ENCODE results near the gene MEF2A. TPM values are rescaled to one million over a fixed set of nuclear protein-coding genes. Genes with fewer than 3 reads are reported as not detected.
"Not testable (repeated sequence)": the region's sequence is repeated elsewhere in the genome, so short reads cannot be mapped to it uniquely, and the experiment has no call there.

Gene MEF2A
- total RNA-seq: 226 and 556 TPM in 2 replicates
- 91.7 and 168 TPM in 2 replicates for polyA plus RNA-seq

DNA sequence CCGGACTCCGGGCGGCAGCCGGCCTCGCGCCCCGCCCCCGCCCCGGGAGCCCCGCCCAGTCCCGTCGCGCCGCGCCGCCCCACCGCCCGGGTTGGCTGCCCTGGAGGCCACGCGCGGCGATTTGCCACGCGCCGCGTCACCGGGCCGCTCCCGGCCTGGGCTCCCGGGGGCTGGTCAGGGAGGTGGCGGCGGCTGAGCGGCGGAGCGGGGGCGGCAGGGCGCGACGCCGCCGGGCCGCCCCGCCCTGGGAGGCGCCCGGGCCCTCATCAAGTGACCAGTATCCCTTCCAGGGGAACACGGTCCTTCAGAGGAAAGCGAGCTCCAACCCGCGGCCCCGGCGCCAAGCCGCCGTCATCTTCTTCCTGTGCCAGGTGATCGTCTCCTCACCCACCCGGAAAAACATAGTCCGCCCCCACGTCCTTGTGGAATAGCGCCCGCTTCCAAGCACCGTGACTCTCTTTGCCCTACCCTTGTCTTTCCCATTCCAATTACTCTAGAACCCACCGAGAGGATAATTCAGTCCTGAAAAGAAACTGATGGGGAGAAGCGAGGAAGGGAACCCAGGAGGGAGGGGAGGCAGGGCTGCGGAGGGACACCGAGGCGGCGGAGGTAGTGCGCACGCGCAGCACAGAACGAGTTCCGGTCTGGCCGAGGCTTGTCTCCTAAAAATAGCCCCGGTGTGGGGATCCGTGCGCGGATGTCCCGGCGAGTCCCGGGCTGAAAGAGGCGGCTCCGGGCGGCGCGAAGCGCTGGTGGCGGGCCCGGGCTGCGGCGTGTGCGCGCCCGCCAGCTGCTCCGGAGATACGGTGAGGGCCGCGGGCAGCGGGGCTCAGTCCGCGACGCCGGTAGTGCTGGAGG, at the start of gene MEF2A:
Gene MEF2A (plus strand): TSS at position 686 of the 858 bp plus-strand sequence. CDS start 67,136 bp downstream, outside the sequence.
- DNase-seq (ENCODE audit: low read depth in 1 of 2, low spot score in 1 of 2): peak; percentile 96 to 97
- H3K27me3 ChIP-seq: no peaks in the 10 kb centered on the region
- peak within 1 kb of the TSS; percentile 98 for H3K27ac ChIP-seq
- H3K9me3 ChIP-seq (ENCODE audit: low read depth): no peaks in the 10 kb centered on the region
- peaks cover 31% of the 10 kb centered on the region for H3K4me1 ChIP-seq (ENCODE audit: low read depth)
- no peaks in the 10 kb centered on the region for H3K36me3 ChIP-seq
- TF ChIP-seq, protein P1, sequence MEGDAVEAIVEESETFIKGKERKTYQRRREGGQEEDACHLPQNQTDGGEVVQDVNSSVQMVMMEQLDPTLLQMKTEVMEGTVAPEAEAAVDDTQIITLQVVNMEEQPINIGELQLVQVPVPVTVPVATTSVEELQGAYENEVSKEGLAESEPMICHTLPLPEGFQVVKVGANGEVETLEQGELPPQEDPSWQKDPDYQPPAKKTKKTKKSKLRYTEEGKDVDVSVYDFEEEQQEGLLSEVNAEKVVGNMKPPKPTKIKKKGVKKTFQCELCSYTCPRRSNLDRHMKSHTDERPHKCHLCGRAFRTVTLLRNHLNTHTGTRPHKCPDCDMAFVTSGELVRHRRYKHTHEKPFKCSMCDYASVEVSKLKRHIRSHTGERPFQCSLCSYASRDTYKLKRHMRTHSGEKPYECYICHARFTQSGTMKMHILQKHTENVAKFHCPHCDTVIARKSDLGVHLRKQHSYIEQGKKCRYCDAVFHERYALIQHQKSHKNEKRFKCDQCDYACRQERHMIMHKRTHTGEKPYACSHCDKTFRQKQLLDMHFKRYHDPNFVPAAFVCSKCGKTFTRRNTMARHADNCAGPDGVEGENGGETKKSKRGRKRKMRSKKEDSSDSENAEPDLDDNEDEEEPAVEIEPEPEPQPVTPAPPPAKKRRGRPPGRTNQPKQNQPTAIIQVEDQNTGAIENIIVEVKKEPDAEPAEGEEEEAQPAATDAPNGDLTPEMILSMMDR (IDR thresholded peaks at IDR 0.05; ENCODE audit: low read depth, low read length): no peak
- peak within 1 kb of the TSS; percentile 84 for H3K4me3 ChIP-seq

DNA sequence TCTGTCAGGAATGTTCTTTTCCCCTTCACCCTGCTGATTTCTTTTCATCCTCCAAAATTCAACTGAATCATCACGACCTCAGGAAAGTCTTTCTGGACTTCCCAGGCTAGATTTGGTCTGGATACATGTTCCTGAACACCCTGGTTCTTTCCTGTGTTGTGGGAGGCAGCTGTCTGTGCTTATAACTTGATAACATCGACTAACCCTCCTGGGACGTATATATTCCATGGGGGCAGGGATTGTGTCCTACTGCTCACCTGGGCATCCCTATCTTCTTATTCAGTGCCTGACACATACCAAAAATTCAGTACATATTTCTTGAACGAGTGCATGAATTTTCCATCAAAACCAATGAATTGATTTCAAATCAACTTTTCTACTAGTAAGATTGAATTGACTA, 47.6 kb upstream of the MEF2A start:
- H3K27ac ChIP-seq: no peak overlapping the region
- TF ChIP-seq, protein P1 (IDR thresholded peaks at IDR 0.05; ENCODE audit: low read depth, low read length): no peak
- no peaks in the 10 kb centered on the region for H3K27me3 ChIP-seq
- no peak for DNase-seq (ENCODE audit: low read depth in 1 of 2, low spot score in 1 of 2)
- no peaks in the 10 kb centered on the region for H3K4me1 ChIP-seq (ENCODE audit: low read depth)
- H3K36me3 ChIP-seq: no peaks in the 10 kb centered on the region
- no peaks in the 10 kb centered on the region for H3K9me3 ChIP-seq (ENCODE audit: low read depth)
- H3K4me3 ChIP-seq: no peak overlapping the region

DNA sequence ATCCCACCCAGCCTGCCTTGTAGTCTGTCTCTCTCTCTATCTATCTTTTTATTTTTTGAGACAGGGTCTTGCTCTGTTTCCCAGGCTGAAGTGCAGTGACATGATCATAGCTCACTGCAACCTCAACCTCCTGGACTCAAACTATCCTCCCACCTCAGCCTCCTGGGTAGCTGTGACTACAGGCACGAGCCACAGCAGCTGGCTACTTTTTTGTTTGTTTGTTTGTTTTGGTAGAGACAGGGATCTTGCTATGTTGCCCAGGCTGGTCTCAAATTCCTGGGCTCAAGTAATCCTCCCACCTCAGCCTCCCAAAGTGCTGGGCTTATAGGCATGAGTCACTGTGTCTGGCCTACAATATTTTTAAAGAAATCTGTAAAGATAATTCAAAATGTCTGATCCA, 46.4 kb upstream of the MEF2A start:
- H3K27ac ChIP-seq; H3K4me1 ChIP-seq (ENCODE audit: low read depth); H3K27me3 ChIP-seq; DNase-seq (ENCODE audit: low read depth in 1 of 2, low spot score in 1 of 2); H3K4me3 ChIP-seq; H3K9me3 ChIP-seq (ENCODE audit: low read depth); H3K36me3 ChIP-seq: not testable (repeated sequence)

GRCh38 chr15:99522288-99522687, 43.5 kb upstream of the MEF2A start:
- no peak for DNase-seq (ENCODE audit: low read depth in 1 of 2, low spot score in 1 of 2)
- TF ChIP-seq, protein P1 (IDR thresholded peaks at IDR 0.05; ENCODE audit: low read depth, low read length): no peak
- no peaks in the 10 kb centered on the region for H3K4me1 ChIP-seq (ENCODE audit: low read depth)
- H3K27me3 ChIP-seq: no peaks in the 10 kb centered on the region
- H3K4me3 ChIP-seq: no peak overlapping the region
- H3K9me3 ChIP-seq (ENCODE audit: low read depth): no peaks in the 10 kb centered on the region
- H3K36me3 ChIP-seq: no peaks in the 10 kb centered on the region
- H3K27ac ChIP-seq: no peak overlapping the region

DNA sequence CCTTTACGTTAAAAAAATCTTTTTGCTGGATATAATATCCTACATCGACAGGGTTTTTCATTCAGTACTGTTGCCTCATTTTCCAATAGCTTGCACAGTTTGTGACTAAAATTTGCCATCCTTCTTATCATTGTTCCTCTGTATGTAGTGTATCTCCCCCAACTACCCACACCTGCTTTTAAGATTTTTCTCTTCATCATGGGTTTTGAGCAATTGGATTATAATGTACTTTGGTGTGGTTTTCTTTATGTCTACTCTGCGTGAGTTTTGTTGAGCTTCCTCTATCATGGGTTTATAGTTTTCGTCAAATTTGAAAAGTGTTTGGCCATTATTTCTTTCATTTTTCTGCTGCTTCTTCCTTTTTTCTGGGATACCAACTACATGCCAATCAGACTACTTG, 39.6 kb upstream of the MEF2A start:
- Histone ChIP-seq H3K9me3 (ENCODE audit: low read depth) (no peaks in the 10 kb centered on the region), H3K27me3 (no peaks in the 10 kb centered on the region), H3K4me3 (no peak overlapping the region), H3K36me3 (no peaks in the 10 kb centered on the region), H3K27ac (no peak overlapping the region), H3K4me1 (ENCODE audit: low read depth) (no peaks in the 10 kb centered on the region)
- TF ChIP-seq, protein P1 (IDR thresholded peaks at IDR 0.05; ENCODE audit: low read depth, low read length): no peak
- no peak for DNase-seq (ENCODE audit: low read depth in 1 of 2, low spot score in 1 of 2)

DNA sequence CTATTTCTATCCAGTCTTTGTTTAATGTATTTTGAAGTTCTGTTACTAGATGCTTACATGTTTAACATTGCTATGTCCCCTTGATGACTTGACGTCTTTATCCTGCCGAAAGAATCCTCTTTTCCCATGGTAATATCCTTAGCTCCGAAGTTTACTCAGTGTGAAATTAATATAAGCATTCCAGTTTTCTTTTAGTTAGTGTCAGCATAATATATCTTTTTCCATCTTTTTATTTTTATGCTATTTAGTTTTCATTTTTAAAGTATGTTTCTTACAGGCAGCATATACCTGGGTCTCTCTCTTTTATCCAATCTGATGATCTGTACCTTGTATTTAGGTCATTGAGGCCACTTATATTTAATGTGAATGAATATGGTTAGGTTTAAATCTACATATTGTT, 39.1 kb upstream of the MEF2A start:
- Histone ChIP-seq H3K9me3 (ENCODE audit: low read depth) (no peaks in the 10 kb centered on the region), H3K27me3 (no peaks in the 10 kb centered on the region), H3K4me3 (no peak overlapping the region), H3K4me1 (ENCODE audit: low read depth) (no peaks in the 10 kb centered on the region), H3K27ac (no peak overlapping the region), H3K36me3 (no peaks in the 10 kb centered on the region)
- DNase-seq (ENCODE audit: low read depth in 1 of 2, low spot score in 1 of 2): no peak
- TF ChIP-seq, protein P1 (IDR thresholded peaks at IDR 0.05; ENCODE audit: low read depth, low read length): no peak

All from cardiac muscle cell (in vitro differentiated cells and primary cell).